Measurements from ENCODE around the gene PFKFB2. TPM values are rescaled to one million over a fixed set of nuclear protein-coding genes. Genes with fewer than 3 reads are reported as not detected.

The PFKFB2 gene
- total and polyA plus RNA-seq, 2 of the 8 experiments (the other 6 are each of a cell fraction or from before 2014, with no cell fraction given), result 6.7 to 19.1 TPM

- Histone ChIP-seq H3K79me2 (ENCODE audit: control insufficient read depth in 1 of 2, insufficient read depth in 2 of 2, low read length in 2 of 2) (no peaks in the 10 kb centered on the region), H2BK5ac (ENCODE audit: low read depth, low read length) (no peak overlapping the region), H3K36me3 (ENCODE audit: control insufficient read depth in 2 of 4, insufficient read depth in 4 of 4, low read length in 3 of 4) (peaks cover 0 to 2% (median 0%) of the 10 kb centered on the region in 4 experiments; a peak in 2 of 8 replicates), H4K20me1 (replicated peaks in 1 of 2; ENCODE audit: control insufficient read depth in 1 of 2, insufficient read depth in 2 of 2, low read length in 2 of 2) (no peaks in the 10 kb centered on the region), H3K4me2 (ENCODE audit: insufficient read depth in 1 of 2, low read depth in 2 of 2, low read length in 2 of 2) (no peak overlapping the region), H3K23ac (ENCODE audit: insufficient read length) (no peak overlapping the region), H2BK12ac (ENCODE audit: low read depth, low read length) (no peak overlapping the region), H3K27me3 (replicated peaks in 1 of 4; ENCODE audit: control insufficient read depth in 3 of 4, extremely low read depth in 1 of 4, insufficient read depth in 3 of 4, low read length in 3 of 4) (no peaks in the 10 kb centered on the region), H2AFZ (ENCODE audit: low read length) (no peak overlapping the region), H3K27ac (ENCODE audit: low read depth, low read length) (no peak overlapping the region), H3K9ac (replicated peaks in 1 of 4; ENCODE audit: extremely low read depth in 1 of 4, low read depth in 3 of 4, low read length in 3 of 4) (no peak overlapping the region), H3K18ac (ENCODE audit: extremely low read depth, low read length) (no peak overlapping the region), H3K14ac (ENCODE audit: insufficient read length) (no peak overlapping the region), H3K4ac (replicated peaks; ENCODE audit: insufficient read length, low read depth, low read length) (no peak overlapping the region), H2BK120ac (replicated peaks; ENCODE audit: low read depth, low read length) (no peak overlapping the region), H3K79me1 (ENCODE audit: low read depth, low read length) (no peaks in the 10 kb centered on the region), H3K4me1 (replicated peaks in 1 of 4; ENCODE audit: control insufficient read depth in 3 of 4, insufficient read depth in 4 of 4, low read length in 3 of 4) (peaks cover 0 to 11% (median 4%) of the 10 kb centered on the region in 4 experiments; a peak in 5 of 7 replicates), H4K5ac (ENCODE audit: insufficient read length, low read depth, low read length) (no peak overlapping the region), H4K91ac (replicated peaks; ENCODE audit: insufficient read length, low read length) (no peak overlapping the region), H3K4me3 (ENCODE audit: extremely low read depth in 1 of 4, insufficient read depth in 2 of 4, low read depth in 3 of 4, low read length in 4 of 4) (no peak overlapping the region), H2AK5ac (ENCODE audit: low read depth, low read length) (no peak overlapping the region), H3K23me2 (ENCODE audit: low read depth, low read length) (no peaks in the 10 kb centered on the region), H2BK20ac (ENCODE audit: low read length) (no peak overlapping the region), H4K8ac (ENCODE audit: extremely low read depth, insufficient read depth, low read length) (no peak overlapping the region), H3K9me3 (ENCODE audit: insufficient read depth in 2 of 2, low read depth in 1 of 2, low read length in 1 of 2) (no peaks in the 10 kb centered on the region), H2BK15ac (ENCODE audit: low read length) (no peak overlapping the region), H3K56ac (replicated peaks; ENCODE audit: insufficient read length, low read depth, low read length) (no peak overlapping the region)
- POLR2A ChIA-PET (ENCODE audit: partially characterized antibody), result interaction anchor here (2.1 kb wide), 1 partner anchor 10 kb away, joined by 4 read pairs; no protein-coding TSS in a partner anchor
- 89% methylated on average over 4 of the region's 4 CpGs; no CpG with 5 or more reads in 1 of the 2 experiments for WGBS, 2 experiments (ENCODE audit: extremely low coverage in 1 of 2, insufficient coverage in 1 of 2, insufficient read length in 1 of 2, insufficient replicate concordance in 2 of 2, low coverage in 1 of 2, low lambda C conversion rate in 2 of 2, missing lambda C conversion rate in 1 of 2)
- DNase-seq (ENCODE audit: low read depth in 1 of 2, low spot score in 2 of 2) (no peak), FAIRE-seq (no peak)
- CTCF ChIA-PET (ENCODE audit: partially characterized antibody), result interaction anchor here (1.1 to 10.5 kb wide), 3 partner anchors 13 to 28 kb away, joined by 3 to 122 read pairs (median 3); no protein-coding TSS in a partner anchor
- TF ChIP-seq MAFK (IDR thresholded peaks at IDR 0.05; ENCODE audit: low read depth, low read length) (no peak), GTF2F1 (IDR thresholded peaks at IDR 0.05; ENCODE audit: borderline replicate concordance, low read depth, low read length) (no peak), NANOG (IDR thresholded peaks at IDR 0.05; ENCODE audit: insufficient read depth, low read depth, low read length, poor library complexity, severe bottlenecking) (no peak), KDM1A (IDR thresholded peaks at IDR 0.05; ENCODE audit: borderline replicate concordance, low read length) (no peak), KDM5A (IDR thresholded peaks at IDR 0.05; ENCODE audit: low read length) (no peak), CBX5 (IDR thresholded peaks at IDR 0.05; ENCODE audit: low read depth, low read length) (no peak), SUZ12 (IDR thresholded peaks at IDR 0.05; ENCODE audit: low read length) (no peak), BRCA1 (IDR thresholded peaks at IDR 0.05; ENCODE audit: low read depth, low read length) (no peak), TAF7 (optimal IDR thresholded peaks at IDR 0.05; ENCODE audit: borderline replicate concordance, low read depth, low read length) (no peak), EP300 (IDR thresholded peaks at IDR 0.05; ENCODE audit: borderline replicate concordance in 1 of 2, low read depth in 2 of 2, low read length in 2 of 2) (no peak), RBBP5 (IDR thresholded peaks at IDR 0.05; ENCODE audit: borderline replicate concordance, low read depth, low read length) (no peak), CREB1 (IDR thresholded peaks at IDR 0.05) (no peak), ASH2L (IDR thresholded peaks at IDR 0.05; ENCODE audit: low read length) (no peak)
Observed at GRCh38 chr1:207020709-207021107, 32.4 kb upstream of the PFKFB2 start.

Measured in H1 (cell line).